SK-N-SH (cell line): ENCODE results near the gene GSE1. TPM values are rescaled to one million over a fixed set of nuclear protein-coding genes. Genes with fewer than 3 reads are reported as not detected.

Source experiments
- CTCF ChIA-PET: fragments of 300-600, 350-600 bp; formaldehyde crosslinking; extraction: SDS; loops from one replicate; lab custom pipeline; 2021; lab: Yijun Ruan, JAX
- POLR2A ChIA-PET: fragments of 350-600 bp; sonication (Branson Sonifier 250); formaldehyde crosslinking; extraction: SDS; loops from one replicate; lab custom pipeline; 2020; ENCODE audit warnings: antibody characterized with exemption, inconsistent platforms; lab: Yijun Ruan, JAX
- DNase-seq: peaks from one replicate; pipeline ENCODE4 v3.0.0; 2012
- H2AFZ ChIP-seq: fragments of 200-600 bp; sonication (generic); 2 replicates; pipeline ENCODE4 v1.8.1; 2016; ENCODE audit warnings: antibody characterized with exemption, mild to moderate bottlenecking, low read depth
- H3F3A ChIP-seq: fragments of 200-600 bp; sonication (generic); replicated peaks from 2 replicates; pipeline ENCODE3; 2016; ENCODE audit warnings: antibody characterized with exemption, mild to moderate bottlenecking; ENCODE audit not compliant: insufficient read depth
- H3K27ac ChIP-seq, 2 experiments: fragments of 200-500 bp in 1 of 2; fragments of 200-600 bp in 1 of 2; sonication (Bioruptor generic) in 1 of 2; sonication (generic), shearing (Covaris generic) in 1 of 2; 2 replicates each; pipeline versions ENCODE4 v1.5.1 to v1.6.1; 2014 to 2016; ENCODE audit warnings: low read depth in 2 of 2, inconsistent platforms in 1 of 2, low read length in 1 of 2, mild to moderate bottlenecking in 1 of 2, mixed read lengths in 1 of 2
- H3K27me3 ChIP-seq: fragments of 200-600 bp; sonication (generic), shearing (Covaris generic); 2 replicates; pipeline ENCODE4 v1.6.1; 2016; ENCODE audit warnings: mixed run types; ENCODE audit not compliant: insufficient read depth
- H3K36me3 ChIP-seq, 2 experiments: fragments of 200-500 bp in 1 of 2; fragments of 200-600 bp in 1 of 2; sonication (Bioruptor generic) in 1 of 2; sonication (generic) in 1 of 2; replicated peaks in 1 of 2; 2 replicates each; pipeline versions ENCODE3 to v1.5.1; 2014 to 2016; ENCODE audit warnings: low read length in 1 of 2, mild to moderate bottlenecking in 1 of 2; ENCODE audit not compliant: insufficient read depth in 2 of 2, control insufficient read depth in 1 of 2
- H3K4me1 ChIP-seq, 2 experiments: fragments of 200-500 bp in 1 of 2; fragments of 200-600 bp in 1 of 2; sonication (Bioruptor generic) in 1 of 2; sonication (generic), shearing (Covaris generic) in 1 of 2; 2 replicates each; pipeline versions ENCODE4 v1.5.1 to v1.6.1; 2014 to 2016; ENCODE audit warnings: low read depth in 1 of 2, low read length in 1 of 2, mixed run types in 1 of 2; ENCODE audit not compliant: insufficient read depth in 2 of 2, control insufficient read depth in 1 of 2
- H3K4me2 ChIP-seq: fragments of 200-600 bp; sonication (generic), shearing (Covaris generic); 2 replicates; pipeline ENCODE4 v1.6.1; 2017; ENCODE audit warnings: mixed run types
- H3K4me3 ChIP-seq, 2 experiments: fragments of 200-500 bp in 1 of 2; fragments of 200-600 bp in 1 of 2; sonication (Bioruptor generic) in 1 of 2; sonication (generic), shearing (Covaris generic) in 1 of 2; 2 replicates each; pipeline versions ENCODE4 v1.5.1 to v1.8.1; 2014 to 2016; ENCODE audit warnings: low read depth in 2 of 2, inconsistent platforms in 1 of 2, low read length in 1 of 2, mild to moderate bottlenecking in 1 of 2, mixed read lengths in 1 of 2, moderate library complexity in 1 of 2
- H3K79me2 ChIP-seq: fragments of 200-600 bp; sonication (generic); 2 replicates; pipeline ENCODE4 v1.8.1; 2017; ENCODE audit warnings: mild to moderate bottlenecking; ENCODE audit not compliant: insufficient read depth
- H3K9ac ChIP-seq: fragments of 200-600 bp; sonication (generic); 2 replicates; pipeline ENCODE4 v1.6.1; 2017; ENCODE audit warnings: mixed run types
- H3K9me2 ChIP-seq: fragments of 200-600 bp; sonication (generic); 2 replicates; pipeline ENCODE4 v1.6.1; 2017; ENCODE audit warnings: mixed run types
- H3K9me3 ChIP-seq: fragments of 200-600 bp; sonication (generic); 2 replicates; pipeline ENCODE4 v1.6.1; 2017; ENCODE audit warnings: mixed run types, mild to moderate bottlenecking, moderate library complexity
- H4K20me1 ChIP-seq: fragments of 200-600 bp; sonication (generic); 2 replicates; pipeline ENCODE4 v1.6.1; 2017; ENCODE audit warnings: mild to moderate bottlenecking, mixed run types; ENCODE audit not compliant: insufficient read depth
- ELF1 ChIP-seq: IDR thresholded peaks from 2 replicates; pipeline ENCODE4 v1.4.0; 2012
- FOXJ3 ChIP-seq: sonication (generic); formaldehyde crosslinking; IDR thresholded peaks from 2 replicates; pipeline ENCODE4 v1.5.1; 2020; ENCODE audit warnings: mild to moderate bottlenecking, missing genetic modification reagents
- FOXM1 ChIP-seq: IDR thresholded peaks from 2 replicates; pipeline ENCODE4 v1.4.0; 2012; ENCODE audit warnings: low read depth, mild to moderate bottlenecking
- GATA2 ChIP-seq: sonication (generic); formaldehyde crosslinking; IDR thresholded peaks from 2 replicates; pipeline ENCODE4 v1.5.0; 2020; ENCODE audit warnings: mild to moderate bottlenecking, missing genetic modification reagents
- IRF3 ChIP-seq: fragments of 150-350 bp; IDR thresholded peaks from 2 replicates; pipeline ENCODE4 v1.6.1; 2016; ENCODE audit warnings: mild to moderate bottlenecking, low read depth, low read length
- PBX3 ChIP-seq: IDR thresholded peaks from 2 replicates; pipeline ENCODE4; 2012
- POLR2AphosphoS5 ChIP-seq: IDR thresholded peaks from 2 replicates; pipeline ENCODE4 v1.6.1; 2012; ENCODE audit warnings: low read depth, low read length
- REST ChIP-seq: IDR thresholded peaks from 2 replicates; pipeline ENCODE4 v1.6.1; 2012; ENCODE audit warnings: mild to moderate bottlenecking, low read depth, low read length, moderate library complexity
- SMC3 ChIP-seq: IDR thresholded peaks from 2 replicates; pipeline ENCODE4 v1.6.1; 2012; ENCODE audit warnings: low read depth, low read length, improper control_type of control experiment
- TAF1 ChIP-seq: IDR thresholded peaks from 2 replicates; pipeline ENCODE4 v1.6.1; 2012; ENCODE audit warnings: low read depth, mild to moderate bottlenecking, low read length, moderate library complexity, borderline replicate concordance
- USF1 ChIP-seq: IDR thresholded peaks from 2 replicates; pipeline ENCODE4 v1.4.0; 2012; ENCODE audit warnings: low read depth, borderline replicate concordance
- ZBTB33 ChIP-seq: IDR thresholded peaks from 2 replicates; pipeline ENCODE4 v1.4.0; 2012; ENCODE audit warnings: low read depth, borderline replicate concordance
- WGBS: methylation state at CpG from one replicate; pipeline ENCODE4 v1.1.6; 2017; ENCODE audit warnings: low lambda C conversion rate; 5-methylcytosine and 5-hydroxymethylcytosine counted together
- polyA plus RNA-seq, 3 experiments: library from polyadenylated mRNA; depleted of rRNA; stranded (reverse); fragments of >200 nt; gene quantifications; 2 replicates each; pipeline ENCODE4 v1.2.3, GENCODE V29; 2012

Gene GSE1
- polyA plus RNA-seq, 1 of the 3 experiments (the other 2 are of a cell fraction) = 26.5 TPM

- Histone ChIP-seq H3K36me3 (peaks cover 0 to 3% of the 10 kb centered on the region in 2 experiments), H3K4me1 (peaks cover 0 to 17% of the 10 kb centered on the region in 2 experiments; a peak in 1 of 4 replicates), H3K9me2 (no peaks in the 10 kb centered on the region), H3K27me3 (no peaks in the 10 kb centered on the region), H3K79me2 (no peaks in the 10 kb centered on the region; the same call in 1 of the 2 replicates), H3K4me3 (no peak overlapping the region), H4K20me1 (peaks cover 22% of the 10 kb centered on the region)
- POLR2A ChIA-PET = no interaction called here
- CTCF ChIA-PET = interaction anchor here (1.1 to 6.6 kb wide), 10 partner anchors 11 to 441 kb away, joined by 3 to 138 read pairs (median 9); no protein-coding TSS in a partner anchor
- TF ChIP-seq POLR2AphosphoS5 = no peak
- TF ChIP-seq GATA2 (CRISPR knock-in tag) = no peak
- no peak for TF ChIP-seq USF1
- TF ChIP-seq ZBTB33 = no peak
- no peak for TF ChIP-seq SMC3
- TF ChIP-seq FOXM1 = no peak
- TF ChIP-seq PBX3 = no peak
- TF ChIP-seq IRF3 = no peak
- TF ChIP-seq REST = no peak
- TF ChIP-seq TAF1 = no peak
- no peak for TF ChIP-seq FOXJ3 (CRISPR knock-in tag)
- no peak for TF ChIP-seq ELF1
- TF ChIP-seq, all 33 proteins: peak for 0
- H3K9ac ChIP-seq = no peak overlapping the region
- no peak overlapping the region for H2AFZ ChIP-seq
- peaks cover 10% of the 10 kb centered on the region for H3F3A ChIP-seq
- H3K9me3 ChIP-seq = no peaks in the 10 kb centered on the region
- no peak overlapping the region for H3K4me2 ChIP-seq
- DNase-seq = no peak
- 88% methylated on average over 9 of the region's 9 CpGs for WGBS
- 0 out of 4 replicates have a peak overlapping the region, but pooled peaks of 1 of the 2 experiments have one; percentile 12 for H3K27ac ChIP-seq
These were observed 103.0 kb downstream of the GSE1 start for GRCh38 chr16:85716022-85716679.
